Dedifferentiated amniotic fluid mesenchymal stem cell (primary cell): Measurements from ENCODE around the gene PDSS2.

Experiments
- DNase-seq: peaks from one replicate; pipeline ENCODE4 v3.0.0-alpha.2; 2016; ENCODE audit errors: extremely low spot score

Gene PDSS2

GRCh38 chr6:107361753-107362604 is 97.4 kb downstream of the PDSS2 start:
- no peak for DNase-seq

GRCh38 chr6:107360476-107360875 is 98.9 kb downstream of the PDSS2 start:
- DNase-seq = no peak

GRCh38 chr6:107357842-107358241 is 101.5 kb downstream of the PDSS2 start:
- DNase-seq = no peak

DNA sequence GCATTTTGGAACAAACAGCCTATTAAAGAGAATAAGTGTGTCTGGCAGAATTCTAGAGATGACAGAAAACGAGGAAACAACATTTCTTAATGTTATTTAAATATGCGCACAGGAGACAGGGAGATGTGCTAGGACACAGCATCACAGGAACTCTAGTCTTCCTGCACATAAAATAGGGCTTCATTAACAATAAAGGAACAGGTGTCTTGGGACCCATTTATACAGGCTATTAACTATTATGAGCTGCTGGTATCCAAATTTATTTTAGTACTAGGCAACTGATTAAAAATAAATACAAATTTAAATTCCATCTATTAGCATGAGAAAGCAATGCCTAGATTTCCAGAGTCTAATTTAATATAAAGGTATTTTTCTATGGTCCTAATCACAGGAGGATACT is 102.3 kb downstream of the PDSS2 start:
- no peak for DNase-seq

GRCh38 chr6:107355659-107356058 is 103.7 kb downstream of the PDSS2 start:
- DNase-seq = no peak

DNA sequence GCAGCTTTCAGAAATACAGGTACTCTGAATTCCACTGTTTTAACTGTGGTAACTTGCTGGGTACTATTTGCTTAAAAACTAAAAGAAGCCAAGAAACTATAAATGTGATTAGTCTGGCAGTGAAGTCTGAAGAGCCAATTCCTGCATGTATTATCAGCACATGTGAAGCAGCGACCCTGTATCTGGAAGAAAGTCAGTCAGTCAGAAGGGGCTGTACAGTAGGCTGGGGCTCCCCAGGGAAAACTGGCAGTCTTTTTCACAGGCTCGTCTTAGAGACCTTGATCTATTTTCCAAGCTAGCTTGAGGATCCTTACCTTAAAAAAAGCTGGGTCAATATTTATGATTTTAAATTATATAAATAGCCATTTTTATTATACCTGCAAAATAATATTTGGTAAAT is 104.9 kb downstream of the PDSS2 start:
- no peak for DNase-seq

GRCh38 chr6:107353773-107354382 is 105.5 kb downstream of the PDSS2 start:
- DNase-seq = no peak

DNA sequence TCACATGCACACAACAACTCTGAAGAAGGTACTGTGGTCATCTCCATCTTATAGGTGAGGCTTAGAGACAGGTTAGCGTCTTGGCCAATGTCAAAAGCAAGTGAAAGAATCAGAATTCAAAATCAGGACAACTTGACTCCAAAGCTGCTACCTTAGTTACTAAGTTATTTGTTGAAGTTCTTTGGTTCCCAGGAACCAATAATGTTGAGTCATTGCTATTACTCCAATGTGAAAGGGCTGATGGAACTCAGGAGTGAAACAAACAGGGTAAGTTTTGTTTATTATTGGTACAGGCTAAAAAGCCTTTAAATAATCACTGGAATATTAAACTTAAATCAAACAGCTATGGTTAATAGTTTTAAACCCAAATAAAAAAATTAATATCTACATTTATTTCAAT is 111.1 kb downstream of the PDSS2 start:
- no peak for DNase-seq

DNA sequence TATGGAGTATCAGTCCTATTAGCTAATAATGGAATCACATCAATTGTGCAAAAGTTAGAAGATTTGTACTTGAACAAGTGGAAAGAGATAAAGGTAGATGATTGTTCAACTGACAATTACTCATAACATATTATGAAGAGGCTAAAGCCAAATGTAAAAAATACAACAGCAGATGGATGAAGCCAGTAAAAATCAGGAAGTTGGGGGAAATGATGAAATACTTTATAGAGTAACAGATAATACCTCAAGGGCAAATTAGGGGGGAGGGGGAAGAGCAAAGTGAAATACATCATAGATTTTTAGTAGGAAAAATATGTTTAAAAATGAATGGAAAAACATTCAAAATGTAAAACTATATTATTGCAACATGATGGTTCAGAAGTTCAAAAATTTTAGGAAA is 114.0 kb downstream of the PDSS2 start:
- no peak for DNase-seq

DNA sequence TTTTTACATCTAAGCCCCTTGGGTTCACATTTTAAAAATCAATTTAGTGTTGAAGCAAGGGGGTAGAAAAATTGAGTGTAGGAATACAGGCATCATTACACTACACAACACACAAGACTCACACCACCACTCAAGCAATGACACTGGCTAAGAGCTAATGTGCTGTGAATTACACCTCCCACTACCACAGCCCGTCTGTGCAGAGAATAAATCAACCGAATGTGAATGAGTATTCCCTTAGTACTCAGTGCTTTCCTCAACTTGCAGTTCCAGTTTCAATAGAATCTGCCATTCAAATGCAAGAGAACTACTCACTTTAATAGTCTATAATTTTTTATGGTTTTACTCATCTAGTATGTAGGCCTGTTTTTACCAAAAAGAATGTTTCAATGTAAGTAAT is 114.4 kb downstream of the PDSS2 start:
- no peak for DNase-seq

GRCh38 chr6:107344383-107344782 is 115.0 kb downstream of the PDSS2 start:
- no peak for DNase-seq

GRCh38 chr6:107342144-107342543 is 117.2 kb downstream of the PDSS2 start:
- no peak for DNase-seq

DNA sequence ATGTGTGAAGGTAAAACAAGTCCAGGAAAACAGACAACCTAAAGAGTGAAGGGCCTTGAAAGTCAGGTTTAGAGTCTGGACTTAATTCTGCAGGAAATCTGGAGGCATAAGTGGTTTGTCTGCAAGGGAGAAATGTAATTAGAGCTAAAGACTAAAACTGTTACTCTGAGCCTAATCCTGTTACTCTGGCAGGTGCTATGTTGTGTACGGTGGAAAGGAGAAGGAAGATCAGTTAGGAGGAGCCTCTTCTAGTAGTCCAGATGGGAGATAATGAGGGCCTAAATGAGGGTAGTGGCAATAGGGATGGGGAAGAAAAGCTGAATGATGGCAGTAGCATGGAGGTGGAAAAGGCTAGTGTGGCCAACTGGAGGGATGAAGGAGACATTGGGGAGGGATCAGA is 118.5 kb downstream of the PDSS2 start:
- no peak for DNase-seq

DNA sequence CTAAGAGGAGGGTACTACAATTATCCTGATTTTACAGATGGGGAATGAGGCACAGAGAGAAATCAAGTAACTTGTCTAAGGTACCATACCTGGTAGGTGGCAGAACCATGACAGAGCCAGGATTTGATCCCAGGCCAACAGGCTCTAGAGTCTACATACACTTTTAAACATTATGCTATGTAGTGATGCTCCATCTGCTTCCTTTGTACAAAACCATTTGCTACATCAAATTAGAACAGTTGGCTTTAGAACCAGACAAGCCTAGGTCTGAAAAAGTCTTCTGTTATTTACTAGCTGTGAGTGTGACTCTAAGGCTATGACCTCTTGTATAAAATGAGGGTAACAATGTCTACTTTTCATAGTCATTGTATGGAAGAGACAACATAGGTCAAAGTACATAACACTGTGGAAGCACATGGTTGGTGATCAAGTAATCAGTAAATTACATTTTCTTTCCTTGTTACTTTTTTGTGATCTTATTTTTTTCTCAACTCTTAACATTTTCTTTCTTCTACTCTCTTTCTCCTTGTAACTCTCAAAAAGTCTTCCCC is 122.1 kb downstream of the PDSS2 start:
- no peak for DNase-seq

- DNase-seq = no peak
These were observed 125.3 kb downstream of the PDSS2 start for GRCh38 chr6:107334026-107334425.

DNA sequence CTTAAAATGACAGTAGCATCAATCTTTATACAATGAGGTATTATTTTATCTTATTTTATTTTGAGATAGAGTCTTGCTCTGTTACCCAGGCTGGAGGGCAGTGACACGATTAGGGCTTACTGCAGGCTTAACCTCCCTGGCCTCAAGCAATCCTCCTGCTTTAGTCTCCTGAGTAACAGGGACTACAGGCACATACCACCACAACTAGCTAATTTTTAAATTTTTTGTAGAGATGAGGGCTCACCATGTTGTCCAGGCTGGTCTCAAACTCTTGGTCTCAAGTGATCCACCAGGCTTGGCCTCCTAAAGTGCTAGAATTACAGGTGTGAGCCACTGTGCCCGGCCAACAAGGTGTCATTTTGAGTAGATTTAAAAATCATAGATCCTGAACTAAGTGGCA is 125.9 kb downstream of the PDSS2 start:
- DNase-seq = no peak

DNA sequence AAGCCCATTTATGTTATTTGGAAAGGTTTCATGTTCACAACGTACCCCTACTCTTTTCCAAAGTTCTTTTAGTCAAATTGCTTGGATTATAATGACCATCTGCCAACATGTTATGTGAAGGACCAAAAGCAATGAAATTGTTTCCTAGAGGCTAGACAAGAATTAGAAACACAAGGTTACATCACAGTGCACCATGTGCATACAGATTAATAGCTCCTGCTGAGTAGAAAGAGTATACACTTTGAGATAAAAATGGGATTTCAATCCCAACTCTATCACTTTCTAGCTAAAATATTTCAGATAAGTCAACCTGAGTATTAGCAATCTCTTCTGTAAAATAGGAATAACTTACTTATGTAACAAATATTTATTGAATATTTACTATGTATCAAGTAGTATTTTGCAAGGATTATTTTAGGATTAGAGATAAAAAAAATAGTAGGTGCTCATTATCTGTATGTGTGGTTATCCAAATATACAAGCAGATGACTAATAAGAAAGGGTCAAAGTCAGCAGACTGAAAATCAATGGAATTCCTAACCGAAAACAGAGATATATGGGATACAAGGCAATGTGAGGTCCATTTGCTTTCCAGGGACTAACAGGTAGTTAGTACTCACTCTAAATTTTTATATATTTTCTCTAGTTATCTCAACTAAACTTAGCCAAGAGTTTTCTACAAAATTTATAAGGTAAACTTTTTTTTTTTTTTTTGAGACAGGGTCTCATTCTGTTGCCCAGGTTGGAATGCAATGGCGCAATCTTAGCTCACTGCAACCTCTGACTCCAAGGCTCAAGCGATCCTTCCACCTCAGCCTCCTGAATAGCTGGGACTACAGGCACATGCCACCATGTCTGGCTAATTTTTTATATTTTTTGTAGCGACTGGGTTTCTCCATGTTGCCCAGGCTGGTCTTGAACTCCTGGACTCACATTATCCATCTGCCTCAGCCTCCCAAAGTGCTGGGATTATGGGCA is 127.7 kb downstream of the PDSS2 start:
- no peak for DNase-seq

GRCh38 chr6:107330168-107330567 is 129.2 kb downstream of the PDSS2 start:
- DNase-seq = no peak

DNA sequence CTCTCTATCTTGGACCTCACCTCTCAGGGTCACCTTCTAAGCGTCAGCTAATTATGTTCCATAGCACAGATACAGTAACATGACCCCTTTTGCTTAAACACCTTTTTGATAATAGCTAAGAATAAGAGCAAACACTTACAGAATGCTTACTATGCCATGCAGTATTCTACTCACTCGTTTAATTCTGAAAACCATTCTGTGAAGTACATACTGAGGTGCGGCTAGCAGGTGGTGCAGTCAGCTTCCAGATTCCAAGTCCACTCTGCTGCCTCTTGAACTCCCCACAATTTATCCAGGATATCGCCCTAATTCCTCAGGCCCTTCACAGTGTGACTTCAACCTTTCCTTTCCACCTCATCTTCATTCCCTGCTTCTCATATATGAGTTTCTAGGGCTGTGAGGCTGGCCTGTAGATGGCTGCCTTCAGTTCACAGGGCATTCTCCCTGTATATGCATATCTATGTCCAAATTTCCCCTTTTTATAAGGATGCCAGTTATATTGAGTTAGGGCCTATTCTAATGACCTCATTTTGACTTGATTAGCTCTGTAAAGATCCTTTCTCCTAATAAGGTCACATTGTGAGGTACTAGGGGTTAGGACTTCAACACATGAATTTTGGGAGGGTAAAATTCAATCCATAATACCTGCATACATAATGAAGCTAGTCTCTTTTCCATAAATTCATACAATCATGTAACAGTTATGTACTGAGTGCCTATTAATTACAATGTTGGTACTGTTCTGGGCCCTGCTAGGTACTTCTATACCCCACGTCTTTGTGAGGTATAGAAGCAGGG is 130.1 kb downstream of the PDSS2 start:
- DNase-seq = no peak

DNA sequence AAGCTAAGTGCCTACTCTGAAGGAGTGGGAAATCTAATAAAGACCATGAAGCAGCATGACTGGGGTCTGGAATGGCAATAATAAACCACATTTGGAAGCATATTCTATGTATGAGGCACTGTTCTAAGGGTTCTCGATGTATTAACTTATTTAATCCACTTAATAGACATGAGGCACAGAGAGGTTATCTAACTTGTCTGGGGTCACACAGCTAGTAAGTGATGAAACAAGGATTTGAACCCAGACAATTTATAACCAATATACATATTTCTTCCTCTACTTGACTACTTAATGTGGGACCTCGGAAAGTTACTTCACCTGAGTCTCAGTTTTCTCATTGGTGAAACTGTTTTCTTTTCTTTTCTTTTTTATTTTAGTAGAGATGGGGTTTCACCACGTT is 131.3 kb downstream of the PDSS2 start:
- no peak for DNase-seq

- DNase-seq = peak; percentile 18
These were observed 136.1 kb downstream of the PDSS2 start for GRCh38 chr6:107323133-107323785.
